ENCODE results near the gene SRGAP2B. TPM values are rescaled to one million over a fixed set of nuclear protein-coding genes. Genes with fewer than 3 reads are reported as not detected.
"Not testable (repeated sequence)": the region's sequence is repeated elsewhere in the genome, so short reads cannot be mapped to it uniquely, and the experiment has no call there.

SRGAP2B gene
- total and polyA plus RNA-seq, 4 donors, result 5.8 to 49.8 (median 25.3) TPM

DNA sequence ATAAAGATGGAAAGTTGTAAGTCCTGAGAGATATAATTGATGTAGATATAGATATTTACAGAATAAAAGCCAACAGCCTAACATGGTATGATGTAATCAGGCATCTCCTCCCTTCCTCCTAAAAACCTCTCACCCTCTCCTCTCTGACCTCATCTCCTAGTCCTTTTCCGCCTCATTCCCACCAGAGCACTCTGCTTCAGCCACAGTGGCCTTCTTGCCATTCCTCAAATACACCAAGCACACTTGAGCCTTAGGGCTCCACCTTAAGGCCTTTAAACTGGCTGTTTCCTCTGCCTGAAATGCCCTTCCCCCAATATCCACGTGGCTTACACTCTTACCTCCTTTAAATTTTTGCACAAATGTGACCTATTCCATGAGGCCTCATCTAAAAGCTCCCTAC lies 75.4 kb downstream of the SRGAP2B start:
- H3K9me3 ChIP-seq (ENCODE audit: control insufficient read depth in 4 of 4, insufficient read depth in 3 of 4, low read length in 3 of 4); H3K9ac ChIP-seq (ENCODE audit: insufficient read depth in 1 of 2, low read length in 2 of 2); ATAC-seq (ENCODE audit: insufficient read depth, low FRiP score); H3K4me1 ChIP-seq (ENCODE audit: control insufficient read depth in 5 of 5, insufficient read depth in 5 of 5, low read length in 5 of 5); H3K4me3 ChIP-seq; H3K27me3 ChIP-seq (ENCODE audit: control insufficient read depth in 3 of 3, insufficient read depth in 3 of 3, low read length in 2 of 3); H3K27ac ChIP-seq (ENCODE audit: low read depth in 1 of 2, low read length in 1 of 2); DNase-seq; H3K36me3 ChIP-seq (ENCODE audit: control insufficient read depth in 4 of 4, insufficient read depth in 4 of 4, low read length in 4 of 4): not testable (repeated sequence)
- WGBS, 2 donors, result 40 to 46% methylated on average over 2 of the region's 2 CpGs

DNA sequence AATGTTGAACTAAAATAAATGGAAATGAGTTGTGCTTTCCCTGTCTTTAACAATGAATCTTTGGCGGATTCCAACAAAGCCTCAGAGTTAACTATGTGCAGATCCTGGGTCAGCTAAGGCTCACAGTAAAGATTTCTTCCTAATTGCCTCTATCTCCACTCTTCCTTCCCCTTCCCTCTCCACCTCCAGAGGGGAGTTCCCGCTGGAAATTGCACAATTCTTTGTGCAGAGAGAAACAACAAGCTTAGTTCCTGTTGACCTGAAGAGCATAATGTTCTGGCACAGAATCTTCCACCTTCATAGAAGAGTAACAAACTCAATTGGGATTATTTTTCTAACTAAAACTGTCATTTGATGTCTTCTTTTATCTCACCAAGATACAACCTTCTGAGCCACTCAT lies 77.4 kb downstream of the SRGAP2B start:
- not testable (repeated sequence) for H3K27ac ChIP-seq (ENCODE audit: low read depth in 1 of 2, low read length in 1 of 2); DNase-seq; H3K27me3 ChIP-seq (ENCODE audit: control insufficient read depth in 3 of 3, insufficient read depth in 3 of 3, low read length in 2 of 3); H3K4me1 ChIP-seq (ENCODE audit: control insufficient read depth in 5 of 5, insufficient read depth in 5 of 5, low read length in 5 of 5); H3K9ac ChIP-seq (ENCODE audit: insufficient read depth in 1 of 2, low read length in 2 of 2); ATAC-seq (ENCODE audit: insufficient read depth, low FRiP score); H3K4me3 ChIP-seq; H3K9me3 ChIP-seq (ENCODE audit: control insufficient read depth in 4 of 4, insufficient read depth in 3 of 4, low read length in 3 of 4); H3K36me3 ChIP-seq (ENCODE audit: control insufficient read depth in 4 of 4, insufficient read depth in 4 of 4, low read length in 4 of 4)
- WGBS, 2 donors, result 0 to 45% methylated on average over 1 to 2 of the region's 2 CpGs

GRCh38 chr1:145016492-145016862 lies 78.7 kb downstream of the SRGAP2B start:
- not testable (repeated sequence) for ATAC-seq (ENCODE audit: insufficient read depth, low FRiP score); H3K4me1 ChIP-seq (ENCODE audit: control insufficient read depth in 5 of 5, insufficient read depth in 5 of 5, low read length in 5 of 5); H3K36me3 ChIP-seq (ENCODE audit: control insufficient read depth in 4 of 4, insufficient read depth in 4 of 4, low read length in 4 of 4); H3K9ac ChIP-seq (ENCODE audit: insufficient read depth in 1 of 2, low read length in 2 of 2); H3K4me3 ChIP-seq; H3K9me3 ChIP-seq (ENCODE audit: control insufficient read depth in 4 of 4, insufficient read depth in 3 of 4, low read length in 3 of 4); H3K27ac ChIP-seq (ENCODE audit: low read depth in 1 of 2, low read length in 1 of 2); H3K27me3 ChIP-seq (ENCODE audit: control insufficient read depth in 3 of 3, insufficient read depth in 3 of 3, low read length in 2 of 3); DNase-seq

DNA sequence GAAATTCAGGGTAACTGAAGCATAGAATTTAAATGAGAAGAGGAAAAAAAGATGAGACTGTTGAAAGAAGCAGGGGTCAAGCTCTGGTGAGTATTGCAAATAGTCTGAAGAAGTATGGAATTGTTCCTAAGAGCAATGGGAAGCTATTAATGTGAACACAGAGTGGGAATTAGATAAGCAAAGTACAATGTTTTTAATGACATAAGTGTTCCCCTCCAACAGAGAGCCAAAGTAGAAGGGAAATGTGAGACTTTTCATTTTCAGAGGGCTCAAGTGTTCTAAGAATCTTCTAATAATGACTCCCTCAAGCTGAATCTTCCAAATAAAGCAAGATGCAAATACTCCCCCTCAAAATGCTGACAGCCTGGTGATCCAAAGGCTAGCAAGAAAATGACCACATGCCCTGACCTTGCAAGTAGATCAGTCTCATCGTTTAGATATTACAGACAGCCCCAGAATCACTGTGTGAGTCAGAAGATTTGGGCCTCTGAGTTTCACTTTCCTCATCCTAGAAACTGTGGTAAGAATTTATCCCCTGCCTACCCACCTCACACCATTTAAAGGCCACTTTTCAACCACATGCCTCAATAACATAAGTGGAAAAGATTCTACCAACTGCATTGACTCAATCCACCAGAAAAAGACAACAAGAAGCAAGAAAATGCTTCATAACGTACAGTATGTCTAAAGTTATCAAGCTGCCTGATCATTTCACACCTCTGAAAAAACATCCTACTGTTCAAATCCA lies 79.2 kb downstream of the SRGAP2B start:
- WGBS, 2 donors, result no CpG with 5 or more reads among the region's 2 CpGs
- H3K27me3 ChIP-seq (ENCODE audit: control insufficient read depth in 3 of 3, insufficient read depth in 3 of 3, low read length in 2 of 3); DNase-seq; H3K4me1 ChIP-seq (ENCODE audit: control insufficient read depth in 5 of 5, insufficient read depth in 5 of 5, low read length in 5 of 5); H3K9me3 ChIP-seq (ENCODE audit: control insufficient read depth in 4 of 4, insufficient read depth in 3 of 4, low read length in 3 of 4); H3K36me3 ChIP-seq (ENCODE audit: control insufficient read depth in 4 of 4, insufficient read depth in 4 of 4, low read length in 4 of 4); H3K4me3 ChIP-seq; H3K27ac ChIP-seq (ENCODE audit: low read depth in 1 of 2, low read length in 1 of 2); H3K9ac ChIP-seq (ENCODE audit: insufficient read depth in 1 of 2, low read length in 2 of 2): not testable (repeated sequence)
- peak; percentile 80 for ATAC-seq (ENCODE audit: insufficient read depth, low FRiP score)

- not testable (repeated sequence) for ATAC-seq (ENCODE audit: insufficient read depth, low FRiP score)
Observed at GRCh38 chr1:145013353-145013752, 81.8 kb downstream of the SRGAP2B start.

GRCh38 chr1:145011811-145012210 lies 83.3 kb downstream of the SRGAP2B start:
- not testable (repeated sequence) for H3K9ac ChIP-seq (ENCODE audit: insufficient read depth in 1 of 2, low read length in 2 of 2); H3K4me1 ChIP-seq (ENCODE audit: control insufficient read depth in 5 of 5, insufficient read depth in 5 of 5, low read length in 5 of 5); H3K27me3 ChIP-seq (ENCODE audit: control insufficient read depth in 3 of 3, insufficient read depth in 3 of 3, low read length in 2 of 3); H3K4me3 ChIP-seq; H3K36me3 ChIP-seq (ENCODE audit: control insufficient read depth in 4 of 4, insufficient read depth in 4 of 4, low read length in 4 of 4); ATAC-seq (ENCODE audit: insufficient read depth, low FRiP score); H3K9me3 ChIP-seq (ENCODE audit: control insufficient read depth in 4 of 4, insufficient read depth in 3 of 4, low read length in 3 of 4); DNase-seq; H3K27ac ChIP-seq (ENCODE audit: low read depth in 1 of 2, low read length in 1 of 2)
- 86 to 90% methylated on average over 3 to 4 of the region's 4 CpGs for WGBS, 2 donors

More at GRCh38 chr1:145013353-145013752, 81.8 kb downstream of the SRGAP2B start:
- not testable (repeated sequence) for H3K9ac ChIP-seq (ENCODE audit: insufficient read depth in 1 of 2, low read length in 2 of 2); H3K9me3 ChIP-seq (ENCODE audit: control insufficient read depth in 4 of 4, insufficient read depth in 3 of 4, low read length in 3 of 4); H3K4me1 ChIP-seq (ENCODE audit: control insufficient read depth in 5 of 5, insufficient read depth in 5 of 5, low read length in 5 of 5); DNase-seq; H3K36me3 ChIP-seq (ENCODE audit: control insufficient read depth in 4 of 4, insufficient read depth in 4 of 4, low read length in 4 of 4); H3K27ac ChIP-seq (ENCODE audit: low read depth in 1 of 2, low read length in 1 of 2); H3K4me3 ChIP-seq; H3K27me3 ChIP-seq (ENCODE audit: control insufficient read depth in 3 of 3, insufficient read depth in 3 of 3, low read length in 2 of 3)
- 96 to 97% methylated on average over 4 of the region's 4 CpGs for WGBS, 2 donors

DNA sequence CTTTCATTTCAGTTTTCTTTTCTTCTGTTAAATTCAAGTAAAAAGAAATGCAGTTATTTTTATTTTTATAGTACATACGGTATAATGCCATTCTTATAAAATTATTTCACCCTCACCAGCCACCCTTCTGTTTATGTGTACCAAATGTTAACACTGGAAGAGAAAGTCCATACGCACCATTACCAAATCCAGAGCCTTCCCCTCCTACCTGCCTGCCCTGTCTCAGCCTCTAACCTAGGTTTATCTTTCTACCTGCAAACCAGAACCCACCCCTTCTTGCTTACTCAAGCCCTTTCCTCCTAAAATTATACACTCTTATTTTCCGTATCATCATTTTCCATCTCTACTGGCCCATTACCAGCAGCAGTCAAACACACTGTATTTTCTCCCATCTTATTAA lies 84.5 kb downstream of the SRGAP2B start:
- not testable (repeated sequence) for H3K27ac ChIP-seq (ENCODE audit: low read depth in 1 of 2, low read length in 1 of 2); DNase-seq; H3K36me3 ChIP-seq (ENCODE audit: control insufficient read depth in 4 of 4, insufficient read depth in 4 of 4, low read length in 4 of 4); H3K9me3 ChIP-seq (ENCODE audit: control insufficient read depth in 4 of 4, insufficient read depth in 3 of 4, low read length in 3 of 4); H3K4me1 ChIP-seq (ENCODE audit: control insufficient read depth in 5 of 5, insufficient read depth in 5 of 5, low read length in 5 of 5); H3K4me3 ChIP-seq; ATAC-seq (ENCODE audit: insufficient read depth, low FRiP score); H3K9ac ChIP-seq (ENCODE audit: insufficient read depth in 1 of 2, low read length in 2 of 2); H3K27me3 ChIP-seq (ENCODE audit: control insufficient read depth in 3 of 3, insufficient read depth in 3 of 3, low read length in 2 of 3)
- 51 to 63% methylated on average over 2 of the region's 3 CpGs for WGBS, 2 donors

DNA sequence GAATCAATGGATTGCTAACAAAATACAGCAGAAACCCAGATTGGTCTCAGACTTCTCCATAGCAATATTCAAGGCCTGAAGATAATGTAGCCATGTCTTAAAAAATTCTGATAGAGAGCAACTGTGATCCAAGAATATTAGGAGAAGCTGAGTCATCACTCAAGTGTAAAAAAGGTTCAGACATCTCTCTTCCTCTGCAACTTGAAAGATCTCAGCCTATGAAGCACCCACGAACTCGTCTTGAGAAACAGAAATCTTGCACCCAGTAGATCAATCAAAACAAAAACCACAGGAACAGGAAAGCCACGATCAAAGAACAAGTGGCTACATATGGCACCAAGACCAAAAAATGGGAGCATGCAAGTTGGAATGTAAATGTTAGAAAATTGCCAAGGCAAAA lies 85.2 kb downstream of the SRGAP2B start:
- not testable (repeated sequence) for H3K4me1 ChIP-seq (ENCODE audit: control insufficient read depth in 5 of 5, insufficient read depth in 5 of 5, low read length in 5 of 5); H3K27me3 ChIP-seq (ENCODE audit: control insufficient read depth in 3 of 3, insufficient read depth in 3 of 3, low read length in 2 of 3); H3K4me3 ChIP-seq; H3K9me3 ChIP-seq (ENCODE audit: control insufficient read depth in 4 of 4, insufficient read depth in 3 of 4, low read length in 3 of 4); DNase-seq; H3K9ac ChIP-seq (ENCODE audit: insufficient read depth in 1 of 2, low read length in 2 of 2); H3K27ac ChIP-seq (ENCODE audit: low read depth in 1 of 2, low read length in 1 of 2); H3K36me3 ChIP-seq (ENCODE audit: control insufficient read depth in 4 of 4, insufficient read depth in 4 of 4, low read length in 4 of 4)
- peak; percentile 53 for ATAC-seq (ENCODE audit: insufficient read depth, low FRiP score)
- WGBS, 2 donors, result 5 to 22% methylated on average over 3 of the region's 3 CpGs
